ENCODE data around the gene GIT1. TPM values are rescaled to one million over a fixed set of nuclear protein-coding genes. Genes with fewer than 3 reads are reported as not detected.

The GIT1 gene
- total and polyA plus RNA-seq, 2 experiments from 2014 or later = 37.5 to 52.1 TPM

- Histone ChIP-seq H3K36me3 (peaks cover 4% of the 10 kb centered on the region), H3K27ac (peak overlapping the region; percentile 76)
Measured at GRCh38 chr17:29569245-29569950, 20.1 kb downstream of the GIT1 start.

GRCh38 chr17:29568331-29569244 is 20.9 kb downstream of the GIT1 start, which contains the start of gene TP53I13:
Gene TP53I13, plus strand, starts transcription at chr17:29568701. Its CDS starts 58 bp downstream, at chr17:29568759.
- Histone ChIP-seq H3K9me3 (ENCODE audit: low read depth) (no peaks in the 10 kb centered on the region), H3K4me1 (ENCODE audit: low read depth) (peaks cover 14% of the 10 kb centered on the region), H3K36me3 (peaks cover 3% of the 10 kb centered on the region), H3K4me3 (peak within 1 kb of the TSS; percentile 49), H3K27ac (peak within 1 kb of the TSS; percentile 76), H3K27me3 (peaks cover 28% of the 10 kb centered on the region)
- DNase-seq (ENCODE audit: low read depth in 1 of 2, low spot score in 1 of 2) = peak; percentile 89 to 95
- no peak for TF ChIP-seq CTCF (IDR thresholded peaks at IDR 0.05; ENCODE audit: low read depth, low read length)

More at GRCh38 chr17:29569245-29569950, 20.1 kb downstream of the GIT1 start:
- Histone ChIP-seq H3K9me3 (ENCODE audit: low read depth) (no peaks in the 10 kb centered on the region), H3K27me3 (peaks cover 22% of the 10 kb centered on the region), H3K4me1 (ENCODE audit: low read depth) (peaks cover 14% of the 10 kb centered on the region), H3K4me3 (peak overlapping the region; percentile 49)
- no peak for TF ChIP-seq CTCF (IDR thresholded peaks at IDR 0.05; ENCODE audit: low read depth, low read length)
- DNase-seq (ENCODE audit: low read depth in 1 of 2, low spot score in 1 of 2) = no peak

DNA sequence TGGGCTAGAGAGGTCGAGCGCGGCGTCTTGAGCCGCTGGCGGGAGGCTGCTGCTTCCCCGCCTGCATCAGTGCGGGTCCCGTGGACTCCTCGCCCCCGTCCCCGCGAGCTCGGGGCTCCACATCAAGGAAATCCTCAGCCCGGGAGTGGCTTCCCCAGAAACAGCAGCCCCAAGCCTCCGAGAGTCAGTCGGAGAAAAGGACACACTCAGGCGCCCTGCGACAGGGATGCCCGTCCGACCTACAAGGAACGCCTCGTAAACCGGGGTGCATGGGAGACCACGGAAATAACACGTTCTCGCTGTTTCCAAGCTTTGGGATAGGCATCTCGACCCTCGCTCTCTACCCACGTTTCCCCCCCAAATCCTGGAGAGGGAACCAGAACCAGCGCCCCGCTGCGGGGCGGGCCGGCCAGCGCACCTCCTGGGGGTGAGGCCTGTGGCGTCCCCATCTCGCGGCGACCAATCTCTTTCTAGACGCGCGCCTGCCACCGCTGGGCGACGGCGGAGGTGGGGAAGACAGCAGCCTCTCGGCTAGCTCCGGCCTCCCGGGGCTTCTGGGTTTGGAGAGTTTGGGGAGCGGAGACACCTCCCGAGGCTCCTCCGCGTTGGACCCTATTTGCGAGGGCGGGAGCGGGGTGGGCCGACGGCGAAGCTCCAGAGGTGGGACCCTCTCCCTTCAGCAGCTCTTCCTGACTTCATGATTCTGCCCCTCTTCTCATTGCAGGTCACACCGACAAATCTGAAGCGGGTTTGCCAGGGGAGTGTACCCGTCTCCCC is 21.7 kb downstream of the GIT1 start:
- TF ChIP-seq CTCF (IDR thresholded peaks at IDR 0.05; ENCODE audit: low read depth, low read length) = peak; percentile 13
- peak overlapping the region; percentile 68 for H3K27ac ChIP-seq

DNA sequence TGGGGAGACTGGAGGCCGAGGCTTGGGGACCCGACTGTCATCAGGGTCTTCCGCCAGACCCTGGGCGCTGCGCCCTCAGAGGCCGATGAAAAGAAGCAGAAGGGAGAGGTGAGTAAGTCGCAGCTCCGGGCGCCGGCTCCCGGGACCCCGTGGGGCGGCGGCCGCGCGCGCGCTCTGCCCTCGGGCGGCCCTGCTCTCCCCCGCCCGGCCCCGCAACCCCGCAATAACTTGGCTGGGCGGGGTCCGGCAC is 22.2 kb downstream of the GIT1 start:
- H3K27me3 ChIP-seq = peaks cover 28% of the 10 kb centered on the region

More for the DNA sequence above, 21.7 kb downstream of the GIT1 start:
- Histone ChIP-seq H3K4me1 (ENCODE audit: low read depth) (peaks cover 11% of the 10 kb centered on the region), H3K27me3 (peaks cover 28% of the 10 kb centered on the region), H3K9me3 (ENCODE audit: low read depth) (no peaks in the 10 kb centered on the region), H3K36me3 (no peaks in the 10 kb centered on the region), H3K4me3 (peak overlapping the region; percentile 49)
- peak; percentile 40 to 74 for DNase-seq (ENCODE audit: low read depth in 1 of 2, low spot score in 1 of 2)

More for the DNA sequence above, 22.2 kb downstream of the GIT1 start:
- H3K27ac ChIP-seq = no peak overlapping the region
- no peaks in the 10 kb centered on the region for H3K36me3 ChIP-seq
- no peaks in the 10 kb centered on the region for H3K9me3 ChIP-seq (ENCODE audit: low read depth)
- no peak for TF ChIP-seq CTCF (IDR thresholded peaks at IDR 0.05; ENCODE audit: low read depth, low read length)
- H3K4me3 ChIP-seq = peak overlapping the region; percentile 49
- peaks cover 6% of the 10 kb centered on the region for H3K4me1 ChIP-seq (ENCODE audit: low read depth)
- no peak for DNase-seq (ENCODE audit: low read depth in 1 of 2, low spot score in 1 of 2)
